Stimulated activated CD4-positive, alpha-beta T cell treated with anti-CD3 and anti-CD28 coated beads, Interleukin-2, amount 100 ng/mL, for 4 hours (primary cell): Measurements from ENCODE around the gene MKLN1.
"Not testable (repeated sequence)": the region's sequence is repeated elsewhere in the genome, so short reads cannot be mapped to it uniquely, and the experiment has no call there.

ENCODE experiments used
- DNase-seq: peaks from one replicate; pipeline ENCODE4 v3.0.0-alpha.2; 2020; ENCODE audit warnings: low read depth

MKLN1 gene

DNA sequence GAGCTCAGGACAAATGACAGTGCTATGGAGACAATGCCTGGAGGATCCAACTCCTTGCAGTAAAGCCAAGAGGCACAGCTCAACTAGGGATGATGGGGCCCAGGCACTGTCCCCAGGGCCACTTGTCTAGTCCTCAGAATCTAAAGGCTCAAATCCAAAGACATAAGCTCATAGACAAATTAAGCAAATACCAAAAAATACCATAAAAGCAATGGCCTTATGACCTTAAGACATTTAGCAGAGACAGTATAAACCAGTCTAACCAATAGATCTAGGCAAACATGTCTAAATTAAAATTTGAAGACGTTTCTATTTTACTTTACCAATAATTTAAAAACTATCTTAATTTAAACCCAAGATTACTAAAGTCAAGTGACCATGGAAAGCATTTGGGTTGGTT, 14.8 kb upstream of the MKLN1 start:
- DNase-seq, result no peak

DNA sequence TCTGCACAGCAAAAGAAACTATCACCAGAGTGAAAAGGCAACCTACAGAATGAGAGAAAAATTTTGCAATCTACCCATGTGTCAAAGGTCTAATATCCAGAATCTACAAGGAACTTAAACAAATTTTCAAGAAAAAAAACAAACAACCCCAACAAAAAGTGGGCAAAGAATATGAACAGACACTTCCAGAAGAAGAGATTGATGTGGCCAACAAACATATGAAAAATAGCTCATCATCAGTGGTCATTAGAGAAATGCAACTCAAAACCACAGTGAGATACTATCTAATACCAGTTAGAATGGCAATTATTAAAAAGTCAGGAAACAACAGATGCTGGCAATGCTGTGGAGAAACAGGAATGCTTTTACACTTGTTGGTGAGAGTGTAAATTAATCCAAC, 7.1 kb upstream of the MKLN1 start:
- DNase-seq, result no peak

DNA sequence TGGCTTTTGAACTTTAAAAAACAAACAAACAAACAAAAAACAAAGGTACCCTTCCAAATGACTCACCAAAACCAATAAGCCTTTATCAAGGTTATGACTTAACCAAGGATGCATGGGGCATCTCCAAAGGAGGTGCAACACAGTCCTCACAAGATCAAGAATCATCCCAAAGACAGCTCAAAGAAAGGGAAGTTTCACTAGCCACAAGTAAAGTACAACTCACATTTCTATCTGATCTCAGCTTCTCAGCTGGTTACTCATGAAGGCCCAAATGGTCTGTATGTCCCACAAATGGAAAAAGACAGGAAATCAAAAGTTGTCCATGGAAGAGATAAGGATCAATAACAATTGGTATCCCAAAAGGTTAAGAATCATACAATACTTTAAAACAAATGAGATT, 6.0 kb upstream of the MKLN1 start:
- DNase-seq, result no peak

DNA sequence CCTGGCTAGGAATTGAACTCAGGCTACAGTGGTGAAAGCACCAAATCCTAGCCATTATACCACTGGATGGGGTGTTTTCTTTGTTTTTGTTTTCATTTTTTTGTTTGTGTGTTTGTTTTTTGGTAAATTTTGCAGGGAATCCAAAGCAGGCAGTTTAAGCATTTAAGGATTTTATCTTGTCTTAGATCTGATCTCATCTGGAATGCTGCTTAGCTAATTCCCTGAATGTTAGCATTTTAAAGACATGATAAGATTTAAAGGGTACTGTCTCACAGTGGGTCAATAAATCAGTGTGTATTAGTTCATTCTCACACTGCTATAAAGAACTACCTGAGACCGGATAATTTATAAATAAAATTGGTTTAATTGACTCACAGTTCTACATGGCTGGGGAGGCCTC, 5.6 kb upstream of the MKLN1 start:
- no peak for DNase-seq

DNA sequence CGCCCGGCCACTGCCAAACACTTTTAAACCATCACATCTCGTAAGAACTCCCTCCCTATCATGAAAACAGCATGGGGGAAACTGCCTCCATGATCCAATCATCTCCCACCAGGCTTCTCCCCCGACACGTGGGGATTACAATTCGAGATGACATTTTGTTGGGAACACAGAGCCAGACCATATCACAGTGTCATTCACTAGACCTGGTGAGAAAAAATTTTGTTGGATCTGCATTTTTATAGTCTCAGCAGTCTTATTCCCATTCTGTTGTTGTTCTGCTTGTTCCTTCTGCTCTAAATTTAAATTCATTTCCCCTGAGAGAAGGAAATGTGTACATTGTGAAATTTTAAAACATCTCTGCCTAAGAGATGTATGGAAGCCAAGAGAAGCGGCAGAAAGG, 4.8 kb upstream of the MKLN1 start:
- no peak for DNase-seq

DNA sequence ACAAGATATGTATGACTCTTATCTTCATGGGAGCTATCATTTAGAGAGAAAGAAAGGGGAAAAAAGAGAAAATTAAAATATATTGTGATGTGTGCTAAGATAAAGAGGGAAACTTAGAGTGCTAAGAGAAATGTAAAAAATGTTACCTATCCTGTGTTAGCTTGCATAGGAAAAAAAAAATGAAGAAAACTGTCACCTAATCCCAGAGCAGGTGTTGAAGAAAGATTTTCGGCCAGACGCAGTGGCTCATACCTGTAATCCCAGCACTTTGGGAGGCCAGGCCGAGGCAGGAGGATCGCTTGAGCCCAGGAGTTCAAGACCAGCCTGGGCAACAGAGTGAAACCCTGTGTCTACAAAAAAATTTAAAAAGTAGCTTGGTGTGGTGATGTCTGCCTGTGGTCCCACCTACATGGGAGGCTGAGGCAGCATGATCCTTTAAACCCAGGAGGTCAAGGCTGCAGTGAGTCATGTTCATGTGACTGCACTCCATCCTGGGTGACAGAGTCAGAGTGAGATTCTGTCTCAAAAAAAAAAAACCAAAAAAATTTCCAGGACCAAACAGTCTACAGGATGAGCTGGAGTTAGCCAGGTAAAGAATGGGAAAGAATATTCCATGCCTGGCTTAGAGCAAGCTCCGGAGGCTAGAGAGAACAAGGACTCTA, 2.4 kb upstream of the MKLN1 start:
- no peak for DNase-seq

DNA sequence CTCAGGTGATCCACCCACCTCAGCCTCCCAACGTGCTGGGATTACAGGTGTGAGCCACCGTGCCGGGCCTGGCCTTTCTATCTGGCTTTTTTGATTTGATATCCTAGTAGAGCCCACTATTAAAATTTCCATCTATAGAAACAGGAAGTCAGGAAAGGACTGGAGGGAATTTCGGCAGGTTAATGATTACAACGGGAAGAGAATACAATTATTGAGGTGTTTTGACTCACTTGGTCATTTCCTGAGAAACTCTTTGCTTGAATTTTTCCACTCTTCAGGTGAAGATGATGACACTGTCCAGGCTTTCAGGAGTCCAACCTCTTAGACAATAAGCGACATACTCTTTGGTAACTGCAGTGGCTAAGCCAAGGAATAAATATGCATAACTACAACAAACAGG, 1.1 kb upstream of the MKLN1 start:
- DNase-seq, result no peak

DNA sequence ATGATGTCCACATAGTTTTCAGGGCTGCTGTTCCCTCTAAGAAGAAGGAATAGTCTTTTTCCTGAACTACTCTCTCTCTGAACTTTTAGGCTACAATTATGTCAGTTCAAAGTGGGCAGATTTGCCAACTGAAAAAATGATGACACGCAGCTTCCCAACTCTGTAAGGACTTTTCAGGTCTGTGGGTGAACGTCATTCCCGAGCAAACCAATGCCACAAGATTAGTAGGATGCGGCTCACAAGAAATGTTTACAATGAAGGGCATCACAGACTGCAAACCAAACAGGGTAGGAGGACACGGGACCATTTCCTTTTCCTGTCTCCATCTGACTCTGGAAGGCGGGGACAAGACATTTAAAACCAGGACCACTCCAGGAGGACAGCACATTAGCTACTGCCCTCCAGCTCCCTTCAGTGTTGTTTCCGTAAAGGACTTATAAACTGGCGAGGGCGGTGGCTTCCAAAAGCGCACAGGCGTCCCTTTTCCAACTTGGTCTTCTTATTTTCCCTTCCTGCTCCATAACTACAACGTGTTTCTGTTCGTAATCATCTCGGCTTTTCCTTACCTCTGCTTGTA, 539 bp upstream of the MKLN1 start:
- DNase-seq, result no peak

DNA sequence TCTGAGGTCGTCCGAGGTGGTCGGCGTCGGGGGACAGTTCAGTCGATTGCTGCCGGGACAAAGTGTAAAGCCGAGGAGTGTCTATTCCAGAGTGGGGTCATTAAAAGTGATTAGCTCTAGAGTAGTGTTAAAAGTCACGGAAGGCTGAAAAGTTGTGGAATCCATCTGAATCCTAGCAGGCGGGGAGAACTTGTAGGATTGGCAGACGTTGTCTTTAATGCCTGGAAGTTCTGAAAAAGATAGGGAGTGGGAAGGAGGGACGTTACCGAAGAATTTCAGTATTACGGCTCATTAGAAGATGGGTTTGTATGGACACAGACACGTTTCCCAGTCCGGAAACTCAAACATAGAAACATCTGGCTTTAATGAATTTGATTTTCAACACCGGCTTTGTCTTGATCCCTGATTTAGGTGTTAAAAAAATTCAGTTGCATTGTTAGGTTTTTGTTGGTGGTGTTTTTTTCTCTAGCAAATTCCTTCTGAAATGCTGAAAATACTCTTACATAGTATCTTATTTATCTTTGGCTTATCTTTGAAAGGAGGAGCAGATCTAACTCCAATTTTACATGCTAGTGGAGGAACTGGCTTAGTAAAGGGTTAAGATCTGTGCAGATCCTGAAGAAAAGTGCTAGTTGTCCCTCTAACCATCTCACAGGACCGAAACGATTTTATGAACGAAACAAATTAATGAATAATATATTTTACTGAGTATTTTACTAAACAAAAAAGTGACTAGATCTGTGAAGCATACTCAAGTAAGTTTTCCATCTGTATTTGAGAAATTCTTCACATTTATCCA, 900 bp downstream of the MKLN1 start:
- DNase-seq, result no peak

DNA sequence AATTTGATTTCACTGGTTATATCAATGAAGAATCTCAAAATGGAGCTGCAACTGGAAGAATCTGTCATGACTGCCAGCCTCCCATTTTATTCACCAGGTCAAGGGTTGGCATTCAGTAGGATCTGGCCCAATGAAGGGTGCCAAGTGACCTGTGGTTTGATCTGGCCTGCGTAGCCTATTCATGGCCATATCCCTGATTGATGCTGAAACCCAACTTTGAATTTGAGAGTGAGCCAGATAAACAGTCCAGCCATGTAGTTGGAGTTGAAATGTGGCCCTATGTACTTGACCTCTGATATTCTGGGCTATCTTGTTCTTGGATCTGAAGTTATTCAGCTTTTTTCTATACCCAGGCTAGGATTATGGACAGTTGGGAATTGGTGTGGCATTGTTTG, 1.5 kb downstream of the MKLN1 start:
- no peak for DNase-seq

DNA sequence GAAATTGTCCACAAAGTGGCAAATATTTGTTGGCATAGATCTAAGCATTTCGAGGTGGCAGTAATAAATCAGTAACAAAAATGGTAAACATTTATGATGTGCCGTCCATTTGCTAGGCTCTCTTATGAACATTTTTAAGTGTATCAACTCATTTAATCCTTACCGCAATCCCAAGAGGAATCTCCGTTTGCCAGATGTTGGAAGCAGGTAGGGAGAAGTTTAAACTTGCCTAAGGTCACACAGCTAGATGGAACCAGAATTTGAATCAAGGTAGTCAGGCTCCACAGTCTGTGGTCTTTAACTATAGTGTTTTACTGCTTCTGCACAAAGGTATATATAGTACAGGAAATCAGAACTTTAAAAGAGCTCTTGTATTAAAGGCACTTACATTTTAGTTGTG, 2.6 kb downstream of the MKLN1 start:
- DNase-seq, result no peak

DNA sequence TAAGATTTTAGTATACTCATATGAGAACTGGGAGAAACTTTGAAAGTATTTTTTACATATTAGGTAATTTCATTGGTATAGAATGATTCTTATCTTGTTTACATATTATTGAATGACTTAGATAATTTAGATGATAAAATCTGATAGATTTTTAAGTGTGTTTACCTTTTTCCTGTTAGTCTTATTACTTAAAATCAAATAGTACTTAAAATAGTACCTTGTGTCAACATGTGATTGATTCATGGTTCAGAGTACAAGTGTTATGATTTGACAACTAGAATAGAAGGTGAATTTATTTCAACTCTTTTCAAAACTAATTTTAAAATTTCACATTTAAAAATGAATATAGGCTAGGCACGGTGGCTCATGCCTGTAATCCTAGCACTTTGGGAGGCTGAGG, 4.1 kb downstream of the MKLN1 start:
- DNase-seq, result no peak

DNA sequence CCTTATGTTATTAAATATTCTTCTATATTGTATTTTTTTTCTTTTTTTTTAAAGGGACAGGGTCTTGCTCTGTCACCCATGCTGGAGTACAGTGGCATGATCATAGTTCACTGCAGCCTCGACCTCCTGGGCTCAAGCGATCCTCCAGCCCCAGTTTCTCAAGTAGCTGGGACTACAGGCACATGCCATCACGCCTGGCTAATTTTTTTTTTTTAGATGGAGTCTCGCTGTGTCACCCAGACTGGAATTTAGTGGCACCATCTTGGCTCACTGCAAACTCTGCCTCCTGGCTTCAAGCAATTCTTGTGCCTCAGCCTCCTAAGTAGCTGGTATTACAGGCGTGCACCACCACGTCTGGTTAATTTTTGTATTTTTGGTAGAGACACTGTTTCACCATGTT, 5.1 kb downstream of the MKLN1 start:
- not testable (repeated sequence) for DNase-seq

DNA sequence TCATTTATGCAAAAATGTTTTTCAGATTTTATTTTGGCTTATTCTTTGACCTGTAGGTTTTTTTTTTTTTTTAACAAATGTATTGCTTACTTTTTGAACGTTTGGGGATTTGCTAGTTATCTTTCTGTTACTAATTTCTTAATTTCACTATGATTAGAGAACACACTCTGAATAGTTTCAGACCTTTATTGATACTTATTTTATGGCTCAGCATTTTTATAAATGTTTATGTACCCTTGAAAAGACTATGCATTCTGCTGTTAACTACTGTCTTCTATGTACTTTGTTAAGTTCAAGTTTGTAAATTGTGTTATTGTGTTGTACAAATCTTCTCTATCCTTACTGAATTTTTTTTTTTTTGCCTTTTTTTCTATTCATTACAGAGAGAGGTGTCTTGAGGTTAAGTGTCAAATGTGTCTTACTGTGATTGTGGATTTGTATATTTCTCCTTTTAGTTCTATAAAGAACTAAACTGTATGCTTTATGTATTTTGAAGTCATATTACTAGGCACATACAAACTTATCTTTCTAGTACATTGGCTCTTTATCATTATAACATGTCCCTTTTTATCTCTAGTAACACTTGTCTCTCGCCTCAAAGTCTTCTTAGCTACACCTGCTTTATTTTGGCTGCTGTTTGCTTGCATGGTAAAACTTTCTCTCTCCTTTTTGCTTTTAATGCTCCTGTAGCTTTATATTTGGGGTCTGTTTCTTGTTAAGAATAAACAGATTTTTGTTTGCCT, 8.1 kb downstream of the MKLN1 start:
- no peak for DNase-seq

DNA sequence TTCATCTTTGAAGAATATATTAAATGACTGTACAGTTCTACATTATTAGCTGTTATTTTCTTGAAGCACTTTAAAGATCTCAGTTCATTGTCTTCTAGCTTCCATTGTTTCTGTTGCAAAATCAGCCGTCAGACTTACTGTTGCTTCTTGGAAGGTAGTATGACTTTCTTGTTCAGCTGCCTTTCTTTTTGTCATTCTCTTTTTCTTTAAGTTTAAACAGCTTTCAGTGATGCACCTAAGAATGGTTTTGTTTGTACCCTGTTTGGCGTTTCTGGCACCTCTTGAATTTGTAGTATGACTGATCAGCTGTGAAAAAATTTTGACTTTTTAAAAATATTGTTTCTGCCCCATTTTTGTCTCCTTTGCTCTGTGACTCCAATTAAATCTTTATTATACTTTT, 9.3 kb downstream of the MKLN1 start:
- DNase-seq, result no peak

DNA sequence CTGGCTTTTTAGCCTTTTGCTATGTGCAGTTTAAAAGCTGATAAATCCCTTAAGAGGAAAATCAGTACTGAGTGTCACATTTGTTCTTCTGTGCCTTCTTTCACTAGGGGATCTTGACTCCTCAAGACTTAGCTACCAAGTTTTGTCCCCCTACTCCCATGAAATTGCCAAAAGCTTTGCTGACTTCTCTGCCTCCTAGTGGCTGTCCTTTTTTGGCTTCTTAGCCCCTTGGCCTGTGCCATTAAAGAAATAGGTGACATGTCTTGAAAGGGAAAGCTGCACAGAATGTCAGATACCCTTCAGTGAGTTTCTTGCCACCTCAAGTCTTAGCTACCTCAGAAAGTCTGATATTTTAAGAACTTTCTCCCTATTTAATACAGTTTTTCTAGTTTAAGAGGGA, 10.5 kb downstream of the MKLN1 start:
- DNase-seq, result no peak

DNA sequence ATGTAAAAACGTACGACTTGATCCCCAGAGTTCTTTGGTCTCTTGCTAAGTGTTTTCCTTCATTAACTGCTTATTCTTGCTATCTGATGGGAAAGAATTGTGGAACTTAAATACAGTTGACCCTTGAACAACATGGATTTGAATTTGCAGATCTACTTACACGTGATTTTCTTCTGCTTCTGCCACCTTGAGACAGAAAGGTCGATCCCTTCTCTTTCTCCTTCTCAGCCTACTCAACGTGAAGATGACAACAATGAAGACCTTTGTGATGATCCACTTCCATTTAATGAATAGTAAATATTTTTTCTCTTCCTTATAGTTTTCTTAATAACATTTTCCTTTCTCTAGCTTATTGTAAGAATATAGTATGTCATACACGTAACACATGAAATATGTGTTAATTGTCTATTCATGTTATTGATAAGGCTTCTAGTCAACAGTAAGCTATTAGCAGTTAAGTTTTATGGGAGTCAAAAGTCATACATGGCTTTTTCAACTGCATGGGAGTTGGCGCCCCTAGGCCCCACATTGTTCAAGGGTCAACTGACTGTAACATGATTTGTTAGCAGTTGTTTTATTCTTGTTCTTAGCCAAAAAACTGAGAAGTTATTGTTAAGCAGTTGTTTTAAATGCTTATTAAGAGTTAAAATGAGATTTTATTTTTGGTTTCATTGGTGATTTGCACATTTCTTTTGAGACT, 11.2 kb downstream of the MKLN1 start:
- DNase-seq, result no peak

DNA sequence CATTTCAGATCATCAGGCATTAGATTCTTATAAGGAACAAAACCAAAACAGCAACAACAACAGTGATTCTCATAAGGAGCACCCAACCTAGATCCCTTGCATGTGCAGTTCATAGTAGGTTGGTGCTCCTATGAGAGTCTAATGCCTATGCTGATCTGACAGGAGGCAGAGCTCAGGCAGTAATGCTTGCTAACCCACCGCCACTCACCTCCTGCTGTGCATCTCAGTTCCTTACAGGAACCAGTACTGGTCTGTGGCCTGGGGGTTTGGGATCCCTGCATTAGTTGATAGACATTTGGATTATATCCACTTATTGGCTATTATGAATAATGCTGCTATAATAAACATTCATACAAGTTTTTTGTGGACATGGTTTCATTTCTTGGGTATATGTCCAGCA, 14.0 kb downstream of the MKLN1 start:
- no peak for DNase-seq

DNA sequence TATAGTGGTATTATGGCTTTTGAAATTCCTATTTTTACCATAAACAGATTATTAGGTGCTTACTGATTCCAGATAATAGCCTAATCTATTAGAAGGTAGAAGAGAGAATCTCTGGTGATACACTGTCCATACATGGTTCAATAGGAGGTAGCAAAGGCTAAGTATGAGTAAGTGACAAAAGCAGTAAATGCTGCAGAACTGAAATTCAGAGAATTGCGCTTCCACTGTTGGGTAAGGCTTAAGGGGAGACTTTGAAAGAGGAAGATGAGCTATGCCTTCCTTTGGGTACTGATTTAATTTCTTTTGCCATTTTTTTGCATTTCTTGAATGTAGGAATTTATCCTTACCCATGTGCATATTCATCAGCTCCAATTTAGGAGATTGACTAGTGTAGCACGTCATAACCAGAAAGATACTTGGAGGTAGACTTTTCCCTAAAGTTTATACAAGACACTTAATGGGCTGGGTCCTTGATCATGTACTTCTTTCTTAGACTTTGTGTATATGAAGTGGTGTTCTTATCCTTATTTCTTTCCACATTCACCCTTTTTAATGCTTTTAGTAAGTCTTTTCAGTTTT, 15.3 kb downstream of the MKLN1 start:
- no peak for DNase-seq

DNA sequence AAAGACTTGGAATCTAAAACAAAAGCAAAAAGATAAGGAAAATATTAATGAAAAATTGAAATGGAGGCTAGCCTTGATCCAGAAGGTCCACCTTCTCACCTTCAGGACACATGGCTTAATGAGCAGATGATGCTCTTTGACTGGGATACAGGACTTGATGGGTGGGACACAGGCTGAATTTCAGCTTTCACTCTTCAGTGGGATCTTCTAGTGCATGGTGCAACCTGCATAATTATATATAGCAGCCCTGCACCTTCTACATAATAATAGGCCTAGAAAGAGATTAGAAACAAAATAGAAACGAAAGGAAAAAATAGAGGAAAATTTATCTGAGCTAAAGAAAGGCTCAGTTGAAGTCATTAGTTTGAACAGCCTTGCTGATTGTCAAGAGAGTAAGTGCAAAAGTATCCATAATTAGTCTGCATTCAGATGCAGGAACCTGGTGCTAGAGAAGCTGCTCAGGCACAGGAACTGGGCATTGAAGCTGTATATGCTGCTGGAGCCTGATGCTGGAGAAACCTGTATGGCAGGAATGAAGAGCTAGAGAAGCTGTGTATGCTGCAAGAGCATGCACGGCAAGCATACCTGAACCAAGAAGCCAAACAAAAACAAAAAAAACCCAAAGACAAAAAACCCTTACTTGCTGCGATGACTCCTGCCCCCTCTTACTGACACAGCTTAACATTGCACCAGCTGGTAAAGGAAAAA, 19.4 kb downstream of the MKLN1 start:
- no peak for DNase-seq

DNA sequence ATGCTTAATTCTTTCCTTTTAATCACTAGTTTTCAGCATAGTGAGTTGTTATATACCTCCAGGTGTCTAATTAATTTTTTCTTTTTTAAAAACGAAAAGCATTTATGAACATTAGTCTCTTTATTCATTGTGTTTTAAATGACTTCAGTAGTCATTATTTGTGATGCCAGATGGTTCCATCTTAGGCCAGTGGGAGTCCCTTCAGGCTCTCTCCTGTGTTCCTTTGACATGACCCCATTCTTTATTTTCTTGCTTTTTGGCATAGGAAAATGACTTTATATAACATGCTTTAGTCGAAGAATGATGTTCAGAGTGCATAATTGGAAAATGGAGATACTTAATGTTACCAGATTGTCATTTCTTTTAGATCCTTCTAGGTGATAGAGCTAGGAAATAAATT, 24.4 kb downstream of the MKLN1 start:
- no peak for DNase-seq
